GM21367 (cell line): ENCODE results near the gene APBB2.

Experiments
- ATAC-seq: cut with Tn5 transposase; IDR thresholded peaks from one replicate; pipeline ENCODE4 v1.9.1; 2021; ENCODE audit not compliant: unreplicated experiment

The APBB2 gene

DNA sequence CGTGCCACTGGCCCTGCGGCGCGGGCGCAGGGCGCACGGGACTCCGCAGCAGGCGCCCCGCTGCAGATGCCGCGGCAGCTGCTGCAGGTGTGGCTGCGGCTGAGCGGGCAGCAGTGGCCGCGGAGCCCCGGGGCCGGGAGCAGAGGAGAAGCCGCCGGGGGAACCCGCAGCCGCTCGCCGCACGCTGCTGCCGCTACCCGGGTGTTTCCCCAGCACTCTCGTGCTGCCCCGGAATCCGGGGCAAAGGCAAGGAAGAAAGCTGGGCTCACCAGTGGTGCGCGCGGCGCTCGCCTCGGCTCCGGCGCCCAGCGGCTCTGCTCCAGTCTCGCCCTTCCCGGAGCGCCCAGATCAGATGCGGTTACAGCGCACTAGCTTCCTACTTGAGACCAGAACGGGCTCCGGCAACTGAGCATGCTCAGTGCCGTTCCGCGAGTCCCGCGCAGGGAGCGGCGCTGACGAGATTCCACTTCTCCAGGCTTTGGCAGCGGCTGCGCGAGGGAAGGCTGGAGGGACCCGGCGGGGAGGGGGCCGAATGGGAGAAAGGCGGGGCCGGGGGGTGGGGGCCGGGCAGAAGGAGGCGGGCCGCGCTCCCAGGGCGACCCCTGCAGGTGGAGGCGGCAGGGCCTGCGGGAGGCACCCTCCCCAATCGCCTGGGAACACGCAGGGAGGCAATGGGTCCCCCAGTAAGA is at the start of gene APBB2:
TSS of gene APBB2 (minus strand) at position 407 of the 689 bp plus-strand sequence. CDS start 181,288 bp downstream, outside the sequence.
- ATAC-seq, result peak; percentile 49

DNA sequence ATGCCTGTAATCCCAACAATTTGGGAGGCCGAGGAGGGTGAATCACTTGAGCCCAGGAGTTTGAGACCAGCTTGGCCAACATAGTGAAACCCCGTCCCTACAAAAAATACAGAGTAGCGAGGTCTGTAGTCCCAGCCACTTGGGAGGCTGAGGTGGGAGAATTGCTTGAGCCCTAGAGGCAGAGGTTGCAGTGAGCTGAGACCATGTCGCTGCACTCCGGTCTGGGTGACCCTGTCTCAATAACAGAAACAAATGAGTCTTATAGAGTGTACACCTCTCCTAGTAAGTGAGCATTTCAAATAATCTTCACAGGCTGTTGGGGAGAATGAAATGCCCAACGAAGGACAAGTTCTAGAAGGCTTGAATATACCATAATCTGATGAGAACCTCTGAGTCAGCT is 47.9 kb upstream of the APBB2 start:
- no peak for ATAC-seq

DNA sequence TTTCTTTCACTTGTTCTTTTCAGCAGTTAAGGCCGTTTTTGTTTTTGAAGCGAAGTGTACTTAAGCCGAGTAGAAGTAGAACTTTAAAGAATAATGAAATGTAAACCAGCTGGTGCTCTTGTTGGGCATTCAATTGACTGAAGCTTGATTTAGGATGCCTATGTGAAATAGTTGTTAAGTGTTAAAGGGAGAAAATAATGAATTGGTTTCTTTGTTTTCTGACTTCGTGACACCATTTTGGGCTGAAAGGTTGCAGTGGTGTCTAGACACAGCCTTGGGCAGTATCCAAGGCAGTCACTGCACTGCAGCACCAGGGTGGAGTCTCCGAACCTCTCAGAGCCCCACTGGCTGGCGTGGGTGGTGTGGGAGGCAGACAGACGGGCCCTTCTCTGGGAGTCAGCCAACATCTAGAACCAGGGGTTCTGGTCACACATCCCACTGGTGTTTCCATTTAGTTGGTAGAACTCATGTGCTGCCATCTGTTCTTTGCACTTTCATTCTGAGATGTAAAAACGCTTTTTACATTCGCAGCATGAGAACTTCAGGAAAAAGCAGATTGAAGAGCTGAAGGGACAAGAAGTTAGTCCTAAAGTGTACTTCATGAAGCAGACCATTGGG is 45.9 kb upstream of the APBB2 start:
- ATAC-seq, result no peak

DNA sequence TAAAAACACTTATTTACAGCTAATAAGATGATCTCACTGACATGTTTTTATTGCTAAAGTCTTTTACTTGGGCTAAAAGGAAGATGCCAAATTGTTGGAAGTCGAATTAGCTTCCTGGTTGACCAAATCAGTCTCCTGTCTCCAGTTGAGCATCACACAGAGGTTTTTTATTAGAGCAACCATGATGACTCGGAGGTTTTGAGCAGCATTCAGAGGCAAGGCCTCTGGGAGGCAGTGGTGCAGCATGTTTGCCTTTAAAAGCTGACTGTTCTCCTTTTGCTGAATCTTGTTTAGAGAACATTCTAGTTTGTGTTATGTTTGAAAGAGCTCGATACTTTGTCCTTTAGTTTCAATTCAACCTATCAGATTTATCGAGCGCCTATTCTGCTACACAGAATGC is 44.4 kb upstream of the APBB2 start:
- no peak for ATAC-seq

DNA sequence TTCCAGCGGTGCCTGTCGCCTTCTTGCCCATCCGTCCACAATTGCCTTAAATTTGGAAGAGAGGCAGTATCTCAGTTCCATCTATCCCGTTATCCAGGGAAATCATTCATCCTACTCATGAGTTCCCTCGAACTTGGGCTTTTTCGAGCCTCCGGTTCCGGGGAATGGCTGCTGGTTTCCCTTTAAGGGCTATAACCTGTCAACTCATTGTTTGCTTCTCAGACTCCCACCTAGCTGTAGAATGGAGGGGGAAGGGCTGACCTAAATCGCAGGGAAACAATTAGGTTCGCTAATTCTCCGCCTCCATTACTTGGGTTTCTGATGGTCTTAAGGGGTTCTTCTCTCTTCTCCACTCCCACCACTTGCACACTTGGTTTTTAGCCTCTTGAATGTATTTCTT is 43.6 kb upstream of the APBB2 start:
- ATAC-seq, result no peak

DNA sequence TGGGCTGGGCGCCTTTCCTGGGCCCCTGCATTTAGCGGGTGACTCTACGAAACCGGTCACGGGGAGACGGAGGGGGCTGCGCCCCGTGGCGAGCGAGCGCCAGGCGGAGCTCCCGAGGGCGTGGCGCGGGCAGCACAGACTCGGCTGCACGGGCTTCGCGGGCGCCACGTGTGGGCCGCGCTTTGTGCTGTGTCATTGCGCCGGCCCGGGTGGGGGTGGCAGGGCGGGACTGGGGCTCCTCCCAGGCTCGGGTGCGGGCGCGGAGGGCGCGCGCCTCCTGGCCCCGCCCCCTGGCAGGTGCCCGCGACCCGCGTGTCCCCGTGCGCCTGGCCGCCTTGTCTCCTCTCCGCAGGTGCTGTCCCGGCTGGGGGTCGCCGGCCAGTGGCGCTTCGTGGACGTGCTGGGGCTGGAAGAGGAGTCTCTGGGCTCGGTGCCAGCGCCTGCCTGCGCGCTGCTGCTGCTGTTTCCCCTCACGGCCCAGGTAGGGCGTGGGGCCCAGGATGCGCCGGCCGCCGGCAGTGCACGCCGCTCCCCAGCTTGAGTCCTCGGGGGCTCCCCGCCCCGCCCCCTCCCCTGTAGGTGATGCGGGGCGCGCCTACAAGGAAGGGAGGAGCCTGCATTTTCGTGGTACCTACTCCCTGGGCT is 43.0 kb upstream of the APBB2 start:
- ATAC-seq, result peak; percentile 81

DNA sequence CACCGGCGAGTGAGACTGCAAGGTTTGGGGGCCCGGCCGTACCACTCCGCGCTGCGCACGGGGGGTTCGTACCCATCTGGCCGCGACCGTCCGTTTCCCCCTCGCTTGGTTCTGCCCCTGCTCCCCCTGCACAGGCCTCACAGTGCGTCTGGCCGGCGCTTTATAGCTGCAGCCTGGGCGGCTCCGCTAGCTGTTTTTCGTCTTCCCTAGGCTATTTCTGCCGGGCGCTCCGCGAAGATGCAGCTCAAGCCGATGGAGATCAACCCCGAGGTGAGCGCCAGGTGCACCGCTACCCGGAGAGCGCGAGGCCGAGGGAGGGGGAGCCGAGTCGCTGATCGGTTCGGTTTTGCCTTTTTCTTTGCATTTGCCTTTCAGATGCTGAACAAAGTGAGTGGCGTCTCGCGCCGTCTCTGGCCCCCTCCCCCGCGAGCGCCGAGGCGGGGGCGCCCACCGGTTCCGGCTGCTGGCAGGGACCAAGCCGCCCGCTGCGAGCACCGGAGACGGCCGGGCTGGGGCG is 42.5 kb upstream of the APBB2 start, which contains the start of gene UCHL1:
TSS of gene UCHL1 (plus strand) at position 189 of the 517 bp plus-strand sequence. CDS start at position 238, 49 bp downstream.
- ATAC-seq, result peak; percentile 62

DNA sequence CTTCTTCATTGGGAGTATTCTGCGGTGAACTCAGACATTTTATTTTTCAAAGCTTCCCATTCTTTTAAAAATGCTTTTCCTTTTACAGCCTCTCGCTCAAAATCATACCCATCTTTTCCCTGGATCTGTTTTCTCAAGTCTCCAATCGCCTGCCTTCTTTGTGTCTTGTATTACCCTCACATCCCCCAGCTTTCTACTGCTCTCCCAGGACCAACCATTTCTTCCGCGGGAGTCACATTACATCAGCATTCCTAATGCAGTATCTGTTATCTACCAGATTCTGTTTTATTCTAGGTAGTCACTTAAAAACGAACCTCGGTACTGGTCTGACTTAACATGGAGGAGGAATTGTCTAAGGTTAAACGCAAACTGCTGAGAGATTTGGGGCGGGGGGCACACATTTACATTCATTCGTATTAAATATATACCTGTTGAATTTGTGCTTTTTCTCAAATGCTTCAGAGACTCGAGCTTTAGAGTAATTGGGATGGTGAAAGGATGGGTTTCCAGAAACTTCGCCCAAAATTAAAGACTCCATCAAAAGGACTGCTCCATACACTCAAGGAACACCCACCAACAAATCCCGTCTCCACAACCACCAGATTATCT is 41.9 kb upstream of the APBB2 start:
- no peak for ATAC-seq

DNA sequence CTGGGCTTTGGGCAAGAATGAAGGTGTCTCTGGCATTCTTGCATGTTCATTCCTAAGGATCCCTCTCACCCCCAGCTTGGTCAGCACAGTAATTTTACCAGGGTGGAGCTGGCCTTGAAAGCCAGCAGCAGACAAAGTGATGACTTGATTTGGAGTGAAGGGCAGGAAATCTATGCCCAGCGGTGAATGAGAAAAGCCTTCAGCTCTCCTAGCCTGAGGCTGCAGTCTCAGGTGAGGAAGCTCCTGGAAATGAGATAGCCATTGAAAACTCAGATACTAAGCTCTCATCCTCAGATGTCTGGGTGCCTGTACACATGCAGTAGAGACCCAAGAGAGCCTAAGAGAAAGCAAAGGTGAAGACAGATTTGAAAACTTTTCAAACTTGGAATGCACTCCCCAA is 31.6 kb upstream of the APBB2 start:
- ATAC-seq, result no peak

DNA sequence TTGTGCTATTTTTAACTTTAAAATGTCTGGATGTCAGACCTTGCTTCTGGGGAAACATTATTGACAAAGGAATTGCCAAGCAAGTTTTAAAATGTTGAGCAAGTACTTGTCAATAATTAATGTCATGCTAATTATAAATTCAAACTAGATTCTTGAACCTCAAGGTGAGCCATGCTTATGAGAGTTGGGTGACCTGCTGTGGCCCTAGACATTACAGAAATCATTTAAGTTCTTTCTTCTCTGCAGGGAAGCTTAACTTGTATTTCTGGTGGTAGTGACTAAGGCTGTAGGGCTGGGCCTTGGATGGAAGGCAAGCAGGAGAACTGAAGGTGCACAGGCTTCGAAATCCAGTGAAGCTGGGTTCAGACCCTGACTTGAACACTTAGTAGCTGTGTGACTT is 27.6 kb upstream of the APBB2 start:
- no peak for ATAC-seq

DNA sequence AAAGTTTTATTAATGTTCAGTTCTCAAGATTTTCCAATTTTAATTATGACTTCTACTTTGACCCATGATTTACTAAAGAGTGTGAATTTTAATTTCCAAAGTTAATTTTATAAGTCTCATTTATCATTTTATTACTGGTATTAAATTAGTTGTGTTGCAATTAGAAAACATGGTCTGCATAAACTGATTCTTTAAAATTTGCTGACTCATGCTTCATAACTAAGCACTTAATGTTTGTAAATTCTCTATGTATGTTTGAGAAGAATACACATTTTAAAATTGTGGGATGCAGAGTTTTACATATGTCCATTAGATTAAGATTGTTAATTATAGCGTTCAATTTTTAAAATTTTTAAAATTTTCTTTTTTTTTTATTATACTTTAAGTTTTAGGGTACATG is 22.2 kb upstream of the APBB2 start:
- no peak for ATAC-seq

DNA sequence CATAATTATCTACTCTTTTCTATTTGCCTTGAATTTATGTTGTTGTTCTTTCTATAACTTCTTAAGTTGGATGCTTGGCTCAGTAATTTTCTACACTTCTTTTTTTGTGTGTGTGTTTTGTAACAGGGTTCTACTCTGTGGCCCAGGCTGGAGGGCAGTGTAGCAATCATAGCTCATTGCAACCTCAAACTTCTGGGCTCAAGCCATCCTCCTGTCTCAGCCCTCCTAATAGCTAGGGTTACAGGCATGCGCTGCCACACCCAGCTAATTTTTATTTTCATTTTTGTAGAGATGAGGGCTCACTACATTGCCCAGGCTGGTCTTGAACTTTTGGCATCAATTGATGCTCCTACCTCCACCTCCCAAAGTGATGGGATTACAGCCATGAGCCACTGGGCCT is 21.7 kb upstream of the APBB2 start:
- no peak for ATAC-seq

DNA sequence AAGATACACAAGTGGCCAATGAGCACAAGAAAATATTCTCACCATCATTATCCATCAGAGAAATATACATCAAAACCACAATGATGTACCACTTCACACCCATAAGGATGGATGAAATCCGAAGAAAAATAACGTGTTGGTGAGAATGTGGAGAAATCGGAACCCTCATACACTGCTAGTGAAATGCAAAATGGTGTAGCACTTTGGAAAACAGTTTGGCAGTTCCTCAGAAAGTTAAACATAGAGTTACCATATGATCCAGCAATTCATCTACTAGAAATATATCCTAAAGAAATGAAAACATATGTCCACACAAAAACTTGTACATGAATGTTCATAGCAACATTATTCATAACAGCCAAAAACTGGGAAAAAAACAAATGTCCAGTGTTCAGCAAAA is 18.5 kb upstream of the APBB2 start:
- no peak for ATAC-seq

DNA sequence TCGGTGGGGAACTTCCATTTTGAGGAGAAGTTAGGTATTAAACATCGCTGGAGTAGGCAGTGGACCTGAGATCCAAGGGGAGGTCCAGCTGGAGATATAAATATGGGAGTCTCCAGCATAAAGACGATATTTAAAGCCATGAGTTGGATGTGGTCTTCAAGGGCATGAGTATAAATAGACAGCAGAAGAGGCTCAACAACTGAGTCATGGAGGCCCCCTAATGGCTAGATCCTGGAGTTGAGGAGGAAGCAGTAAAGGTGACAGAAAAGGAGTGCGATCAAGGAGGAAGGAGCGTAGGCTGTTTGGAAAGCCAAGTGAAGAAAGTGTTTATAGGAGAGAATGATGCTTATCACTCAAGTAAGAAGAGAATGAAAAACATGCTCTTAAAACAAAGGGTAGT is 18.1 kb upstream of the APBB2 start:
- no peak for ATAC-seq

DNA sequence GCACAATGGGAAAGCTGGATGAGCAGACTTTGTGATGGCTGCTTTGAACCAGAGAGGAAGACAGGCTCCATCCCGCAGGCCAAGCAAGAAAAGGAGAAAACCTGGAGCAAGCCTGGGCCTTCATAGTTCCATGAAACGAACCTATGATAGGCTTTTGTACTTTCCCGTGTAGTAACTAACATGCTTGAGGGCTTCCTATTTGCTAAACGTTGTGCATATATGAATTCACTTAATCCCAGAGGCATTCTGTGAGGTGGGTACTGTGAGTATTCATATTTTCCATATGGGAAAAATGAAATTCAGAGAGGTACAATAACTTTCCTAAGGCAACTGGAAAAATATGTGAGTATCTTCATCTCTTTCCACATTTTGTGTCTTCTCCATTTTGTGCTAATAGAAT is 13.6 kb upstream of the APBB2 start:
- no peak for ATAC-seq

DNA sequence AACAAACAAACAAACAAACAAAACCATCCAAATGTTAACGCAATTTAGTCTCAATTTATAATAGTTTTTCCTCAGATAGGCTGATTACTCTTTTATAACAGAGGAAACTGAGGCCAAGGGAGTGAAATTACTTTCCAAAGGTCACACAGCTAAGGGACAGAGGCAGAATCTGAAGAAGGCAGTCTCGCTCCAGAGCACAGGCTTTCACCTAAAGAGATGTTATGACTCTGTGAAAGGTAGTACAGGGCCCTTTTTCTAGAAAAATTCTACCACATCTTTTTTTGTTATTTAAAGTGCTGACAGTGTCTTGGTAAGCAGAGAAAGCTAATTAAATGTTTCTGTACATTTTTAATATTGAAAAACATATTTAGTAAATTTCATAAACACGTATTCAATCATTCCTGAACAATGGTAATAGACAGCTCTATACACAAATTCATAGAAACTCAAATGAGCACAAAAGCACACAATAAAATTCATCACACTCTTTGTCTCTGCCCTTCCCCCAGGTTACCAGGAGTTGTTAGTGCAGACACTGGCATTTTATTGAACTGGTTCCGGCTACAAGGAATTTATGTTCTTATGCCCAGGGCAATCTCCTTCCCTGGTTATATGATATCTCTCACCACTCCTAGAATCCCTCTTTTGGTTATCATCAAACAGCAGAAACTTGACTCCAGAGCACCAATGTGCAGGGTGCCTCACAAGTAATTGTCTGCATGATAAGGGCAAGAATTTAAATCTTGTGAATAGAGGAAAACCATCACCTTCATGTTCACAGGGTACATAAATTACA is 7.7 kb upstream of the APBB2 start:
- ATAC-seq, result no peak

DNA sequence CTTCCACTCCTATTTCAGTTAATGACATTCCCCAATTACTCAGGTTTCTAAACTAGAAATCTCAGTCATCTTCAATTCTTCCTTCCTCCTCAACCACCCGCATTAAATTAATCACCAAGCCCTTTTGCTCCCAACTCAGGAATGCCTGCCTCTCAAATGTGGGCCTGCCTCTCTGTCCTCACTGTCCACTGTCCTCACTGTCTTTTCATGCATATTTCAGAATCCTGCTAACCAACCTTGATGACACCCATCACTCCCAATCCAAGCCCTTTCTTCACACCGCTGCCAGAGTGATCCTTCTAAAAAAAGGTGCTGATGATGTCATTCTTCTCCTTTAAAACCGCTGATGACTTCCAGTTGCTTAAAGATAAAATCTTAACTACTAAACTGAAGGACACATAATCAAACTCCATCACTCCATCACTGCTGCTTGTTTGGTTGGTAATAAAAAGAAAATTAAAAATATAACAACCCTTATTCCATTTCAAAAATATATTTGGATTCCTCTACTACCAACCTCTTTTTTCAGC is 5.1 kb upstream of the APBB2 start:
- ATAC-seq, result no peak

DNA sequence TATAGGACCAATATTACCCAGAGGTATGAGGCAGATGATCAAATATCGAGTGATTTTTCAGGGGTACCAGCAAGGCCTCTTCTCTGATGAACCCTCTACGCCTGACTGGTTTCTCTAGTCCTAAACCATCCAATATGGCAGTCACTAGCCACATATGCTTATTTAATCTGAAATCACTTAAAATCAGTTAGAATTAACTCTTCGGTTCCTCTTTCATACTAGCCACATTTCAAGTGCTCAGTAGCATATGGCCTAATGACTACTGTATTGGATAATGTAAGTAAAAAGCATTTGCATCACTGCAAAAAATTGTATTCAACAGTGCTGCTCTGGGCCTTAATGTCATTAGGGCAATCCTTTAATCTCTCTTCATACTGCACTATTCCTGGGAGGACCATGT is 4.4 kb upstream of the APBB2 start:
- ATAC-seq, result no peak

DNA sequence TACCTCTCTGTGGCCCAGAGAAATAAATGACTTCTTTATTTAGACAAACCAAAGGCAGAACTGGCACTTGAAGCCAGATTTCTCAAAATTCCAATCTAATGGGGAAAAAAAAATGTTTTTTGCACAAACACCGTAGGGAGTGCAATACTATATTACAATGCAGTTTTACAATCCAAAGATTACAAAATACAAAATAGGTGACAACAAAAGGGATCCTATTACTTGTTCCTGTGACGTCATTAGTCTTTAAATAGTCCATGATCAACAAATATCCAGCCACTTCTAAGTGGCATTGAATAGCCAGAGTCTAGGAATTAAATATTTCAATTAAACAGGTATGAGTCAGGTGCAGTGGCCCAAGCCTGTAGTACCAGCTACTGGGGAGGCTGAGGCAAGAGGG is 3.0 kb upstream of the APBB2 start:
- ATAC-seq, result no peak

DNA sequence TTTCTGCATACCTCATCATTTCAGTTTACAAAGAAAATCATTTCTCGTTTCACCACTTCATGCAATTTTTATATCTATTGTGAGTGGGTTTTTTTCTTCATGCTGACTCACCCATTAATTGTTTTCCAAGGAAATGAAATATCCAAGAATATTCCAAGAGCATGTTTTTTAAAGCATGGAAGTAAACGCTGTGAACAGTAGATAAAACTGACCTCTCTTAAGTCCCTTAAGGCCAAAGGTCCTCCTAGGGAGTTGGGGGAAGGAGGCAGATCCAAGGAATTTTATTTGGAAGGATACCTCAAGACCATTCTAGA is 2.6 kb upstream of the APBB2 start:
- no peak for ATAC-seq
